HEK293 (cell line): Measurements from ENCODE around the gene VEZF1.

Experiments
- BCL11A ChIP-seq: fragments of 450-650 bp; formaldehyde crosslinking; IDR thresholded peaks from 2 replicates; pipeline ENCODE4 v1.5.1; 2016; ENCODE audit warnings: low read depth, missing biosample characterization, missing genetic modification characterization
- ZNF561 ChIP-seq: fragments of 450-650 bp; IDR thresholded peaks from 2 replicates; pipeline ENCODE4 v1.5.1; 2018; ENCODE audit warnings: missing biosample characterization, missing genetic modification characterization, borderline replicate concordance
- TF ChIP-seq, protein P1 (sequence below): fragments of 450-650 bp; formaldehyde crosslinking; IDR thresholded peaks from 2 replicates; pipeline ENCODE4 v1.5.1; 2016; ENCODE audit warnings: missing biosample characterization, missing genetic modification characterization, borderline replicate concordance
- TF ChIP-seq, protein P2 (sequence below): sonication (generic); formaldehyde crosslinking; IDR thresholded peaks from 2 replicates; pipeline ENCODE4 v1.8.1; 2022; ENCODE audit warnings: mild to moderate bottlenecking, moderate library complexity, missing genetic modification reagents

DNA sequence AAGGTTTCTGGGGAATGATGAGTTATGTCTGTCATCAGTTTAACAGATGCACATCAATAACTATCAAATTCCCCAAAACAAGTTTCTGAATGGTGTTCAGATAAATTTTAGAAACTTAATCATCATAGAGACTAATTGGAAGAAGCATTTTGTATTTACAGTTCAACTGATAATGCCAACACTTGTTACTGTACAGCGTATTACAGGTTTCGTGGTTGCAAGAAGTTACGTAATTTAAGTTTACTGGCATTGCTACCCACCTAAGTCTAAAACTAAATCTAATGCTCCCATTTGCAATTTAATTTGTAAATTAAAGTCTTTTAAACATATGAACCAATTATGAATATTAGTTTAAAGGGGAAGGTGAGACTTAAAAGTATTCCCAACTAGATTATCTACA lies 16.0 kb upstream of the VEZF1 start:
- no peak for TF ChIP-seq ZNF561 (tag by site-specific recombination)
- no peak for TF ChIP-seq BCL11A (tag by site-specific recombination)
- TF ChIP-seq, protein P1, sequence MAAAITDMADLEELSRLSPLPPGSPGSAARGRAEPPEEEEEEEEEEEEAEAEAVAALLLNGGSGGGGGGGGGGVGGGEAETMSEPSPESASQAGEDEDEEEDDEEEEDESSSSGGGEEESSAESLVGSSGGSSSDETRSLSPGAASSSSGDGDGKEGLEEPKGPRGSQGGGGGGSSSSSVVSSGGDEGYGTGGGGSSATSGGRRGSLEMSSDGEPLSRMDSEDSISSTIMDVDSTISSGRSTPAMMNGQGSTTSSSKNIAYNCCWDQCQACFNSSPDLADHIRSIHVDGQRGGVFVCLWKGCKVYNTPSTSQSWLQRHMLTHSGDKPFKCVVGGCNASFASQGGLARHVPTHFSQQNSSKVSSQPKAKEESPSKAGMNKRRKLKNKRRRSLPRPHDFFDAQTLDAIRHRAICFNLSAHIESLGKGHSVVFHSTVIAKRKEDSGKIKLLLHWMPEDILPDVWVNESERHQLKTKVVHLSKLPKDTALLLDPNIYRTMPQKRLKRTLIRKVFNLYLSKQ (tag by site-specific recombination) = no peak
- TF ChIP-seq, protein P2, sequence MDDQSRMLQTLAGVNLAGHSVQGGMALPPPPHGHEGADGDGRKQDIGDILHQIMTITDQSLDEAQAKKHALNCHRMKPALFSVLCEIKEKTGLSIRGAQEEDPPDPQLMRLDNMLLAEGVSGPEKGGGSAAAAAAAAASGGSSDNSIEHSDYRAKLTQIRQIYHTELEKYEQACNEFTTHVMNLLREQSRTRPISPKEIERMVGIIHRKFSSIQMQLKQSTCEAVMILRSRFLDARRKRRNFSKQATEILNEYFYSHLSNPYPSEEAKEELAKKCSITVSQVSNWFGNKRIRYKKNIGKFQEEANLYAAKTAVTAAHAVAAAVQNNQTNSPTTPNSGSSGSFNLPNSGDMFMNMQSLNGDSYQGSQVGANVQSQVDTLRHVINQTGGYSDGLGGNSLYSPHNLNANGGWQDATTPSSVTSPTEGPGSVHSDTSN (CRISPR knock-in tag) = no peak
